Measurements from ENCODE around the gene RAB5B. TPM values are rescaled to one million over a fixed set of nuclear protein-coding genes. Genes with fewer than 3 reads are reported as not detected.

RAB5B gene
- total RNA-seq, 1 experiment from 2014 or later, result 55.0 TPM

- TF ChIP-seq MLX (CRISPR knock-in tag; IDR thresholded peaks at IDR 0.05) (peak; percentile 59; the same call in 1 of the 2 replicates), ZNF232 (CRISPR knock-in tag; IDR thresholded peaks at IDR 0.05) (no peak), USF1 (CRISPR knock-in tag; IDR thresholded peaks at IDR 0.05) (peak; percentile 46; the same call in 1 of the 2 replicates), NFE2L1 (CRISPR knock-in tag; IDR thresholded peaks at IDR 0.05) (no peak), MXD4 (CRISPR knock-in tag; IDR thresholded peaks at IDR 0.05; ENCODE audit: borderline replicate concordance) (no peak), SOX15 (CRISPR knock-in tag; IDR thresholded peaks at IDR 0.05) (no peak), CBFB (CRISPR knock-in tag; IDR thresholded peaks at IDR 0.05; ENCODE audit: low read depth) (no peak), ZNF512 (CRISPR knock-in tag; IDR thresholded peaks at IDR 0.05; ENCODE audit: borderline replicate concordance) (no peak), ZNF263 (CRISPR knock-in tag; IDR thresholded peaks at IDR 0.05; ENCODE audit: low read depth) (no peak), CREM (CRISPR knock-in tag; IDR thresholded peaks at IDR 0.05) (0 out of 2 replicates have a peak, but pooled peaks have one; percentile 70), JAZF1 (CRISPR knock-in tag; IDR thresholded peaks at IDR 0.05) (no peak), FOXK1 (CRISPR knock-in tag; IDR thresholded peaks at IDR 0.05) (0 out of 2 replicates have a peak, but pooled peaks have one; percentile 34), TP53 (CRISPR knock-in tag; IDR thresholded peaks at IDR 0.05) (no peak), SMAD4 (CRISPR knock-in tag; IDR thresholded peaks at IDR 0.05) (0 out of 2 replicates have a peak, but pooled peaks have one; percentile 21), ZNF423 (CRISPR knock-in tag; IDR thresholded peaks at IDR 0.05) (no peak), HMGXB4 (CRISPR knock-in tag; IDR thresholded peaks at IDR 0.05) (peak; percentile 90; the same call in 1 of the 2 replicates), STAT6 (CRISPR knock-in tag; conservative IDR thresholded peaks at IDR 0.05; ENCODE audit: low read depth) (no peak), SP1 (CRISPR knock-in tag; conservative IDR thresholded peaks at IDR 0.05) (no peak), ZNF416 (CRISPR knock-in tag; IDR thresholded peaks at IDR 0.05) (no peak), ATF2 (CRISPR knock-in tag; IDR thresholded peaks at IDR 0.05; ENCODE audit: borderline replicate concordance, low read depth) (no peak), CREB1 (CRISPR knock-in tag; IDR thresholded peaks at IDR 0.05) (0 out of 2 replicates have a peak, but pooled peaks have one; percentile 17), ZBTB21 (CRISPR knock-in tag; IDR thresholded peaks at IDR 0.05; ENCODE audit: borderline replicate concordance) (no peak), IRF1 (CRISPR knock-in tag; IDR thresholded peaks at IDR 0.05) (no peak), E2F4 (CRISPR knock-in tag; IDR thresholded peaks at IDR 0.05; ENCODE audit: borderline replicate concordance, low read depth) (no peak), FOXP1 (CRISPR knock-in tag; IDR thresholded peaks at IDR 0.05; ENCODE audit: borderline replicate concordance) (peak; percentile 47; the same call in 1 of the 2 replicates), ZBTB43 (CRISPR knock-in tag; IDR thresholded peaks at IDR 0.05) (peak; percentile 18; the same call in 1 of the 2 replicates)
These were observed 46.0 kb upstream of the RAB5B start, which contains the start of gene PYM1 (continued) for GRCh38 chr12:55927588-55928502.

Measured in WTC11 (cell line).